Loucy (cell line): ENCODE measurements around the gene ZNF585A.

Source experiments
- CTCF ChIP-seq: fragments of 200-600 bp; sonication (generic); conservative IDR thresholded peaks from 2 replicates; pipeline ENCODE4 v1.5.1; 2014; ENCODE audit warnings: mild to moderate bottlenecking, antibody characterized with exemption, low read length
- EZH2phosphoT487 ChIP-seq: fragments of 200-600 bp; IDR thresholded peaks from 2 replicates; pipeline ENCODE4 v1.6.1; 2018; ENCODE audit warnings: antibody characterized with exemption, mild to moderate bottlenecking, moderate library complexity, borderline replicate concordance

- no peak for TF ChIP-seq EZH2phosphoT487
- no peak for TF ChIP-seq CTCF
These were observed 46.1 kb upstream of the ZNF585A start for GRCh38 chr19:37218592-37218935.
